ENCODE measurements around the gene SLC41A3.

The SLC41A3 gene

DNA sequence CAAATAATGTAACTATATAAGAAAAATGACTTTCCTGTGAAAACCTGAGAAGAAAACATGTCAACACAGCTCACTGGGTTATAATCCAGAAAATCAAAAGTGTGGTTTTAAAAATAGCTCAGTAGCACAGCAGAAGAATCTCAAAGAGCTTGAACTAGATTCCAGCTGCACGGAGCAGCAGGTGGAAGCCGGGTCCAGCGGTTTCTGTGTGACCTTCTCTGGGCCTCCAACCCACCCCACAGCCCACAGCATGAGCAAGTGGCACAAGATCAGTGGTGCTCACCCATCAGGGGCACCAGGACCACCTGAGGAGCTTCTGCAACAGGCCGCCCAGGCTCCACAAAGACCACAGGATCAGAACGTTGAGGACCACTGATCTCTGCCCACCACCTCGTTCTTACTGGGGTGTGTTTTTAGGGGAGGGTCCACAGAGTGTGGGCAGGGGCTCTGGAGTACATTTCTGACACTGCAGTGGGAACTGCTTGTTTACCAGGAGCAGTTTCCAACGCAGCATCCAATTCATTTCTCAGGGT, 23.2 kb downstream of the SLC41A3 start:
- no peak overlapping the region for H3K4me3 ChIP-seq (replicated peaks in 1 of 2; ENCODE audit: low read depth in 2 of 2, low read length in 2 of 2)
- TF ChIP-seq, protein P1, sequence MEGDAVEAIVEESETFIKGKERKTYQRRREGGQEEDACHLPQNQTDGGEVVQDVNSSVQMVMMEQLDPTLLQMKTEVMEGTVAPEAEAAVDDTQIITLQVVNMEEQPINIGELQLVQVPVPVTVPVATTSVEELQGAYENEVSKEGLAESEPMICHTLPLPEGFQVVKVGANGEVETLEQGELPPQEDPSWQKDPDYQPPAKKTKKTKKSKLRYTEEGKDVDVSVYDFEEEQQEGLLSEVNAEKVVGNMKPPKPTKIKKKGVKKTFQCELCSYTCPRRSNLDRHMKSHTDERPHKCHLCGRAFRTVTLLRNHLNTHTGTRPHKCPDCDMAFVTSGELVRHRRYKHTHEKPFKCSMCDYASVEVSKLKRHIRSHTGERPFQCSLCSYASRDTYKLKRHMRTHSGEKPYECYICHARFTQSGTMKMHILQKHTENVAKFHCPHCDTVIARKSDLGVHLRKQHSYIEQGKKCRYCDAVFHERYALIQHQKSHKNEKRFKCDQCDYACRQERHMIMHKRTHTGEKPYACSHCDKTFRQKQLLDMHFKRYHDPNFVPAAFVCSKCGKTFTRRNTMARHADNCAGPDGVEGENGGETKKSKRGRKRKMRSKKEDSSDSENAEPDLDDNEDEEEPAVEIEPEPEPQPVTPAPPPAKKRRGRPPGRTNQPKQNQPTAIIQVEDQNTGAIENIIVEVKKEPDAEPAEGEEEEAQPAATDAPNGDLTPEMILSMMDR (IDR thresholded peaks at IDR 0.05; ENCODE audit: low read depth, low read length), result no peak
- DNase-seq (ENCODE audit: low read depth in 2 of 2), result no peak

DNA sequence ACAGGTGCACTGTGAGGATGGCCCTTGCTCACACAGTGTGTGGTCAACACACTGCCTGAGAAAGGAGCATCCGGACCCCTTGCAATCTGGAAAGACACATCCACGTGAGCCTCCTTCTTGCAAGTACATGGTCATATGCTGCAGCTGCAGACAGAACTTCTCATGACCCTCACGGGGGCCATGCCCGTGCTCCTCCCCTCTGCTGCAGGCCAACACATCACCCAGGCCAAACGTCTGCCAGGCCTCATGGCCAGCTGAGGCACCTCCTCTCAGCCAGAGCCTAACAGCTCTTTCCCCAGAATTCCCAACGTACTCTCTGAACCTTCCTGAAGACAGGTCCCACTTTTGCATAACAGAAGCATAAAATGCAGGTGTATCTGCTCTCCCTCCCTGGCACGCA, 25.3 kb downstream of the SLC41A3 start:
- TF ChIP-seq, protein P1 (IDR thresholded peaks at IDR 0.05; ENCODE audit: low read depth, low read length), result no peak
- no peak overlapping the region for H3K4me3 ChIP-seq (replicated peaks in 1 of 2; ENCODE audit: low read depth in 2 of 2, low read length in 2 of 2)
- no peak for DNase-seq (ENCODE audit: low read depth in 2 of 2)

DNA sequence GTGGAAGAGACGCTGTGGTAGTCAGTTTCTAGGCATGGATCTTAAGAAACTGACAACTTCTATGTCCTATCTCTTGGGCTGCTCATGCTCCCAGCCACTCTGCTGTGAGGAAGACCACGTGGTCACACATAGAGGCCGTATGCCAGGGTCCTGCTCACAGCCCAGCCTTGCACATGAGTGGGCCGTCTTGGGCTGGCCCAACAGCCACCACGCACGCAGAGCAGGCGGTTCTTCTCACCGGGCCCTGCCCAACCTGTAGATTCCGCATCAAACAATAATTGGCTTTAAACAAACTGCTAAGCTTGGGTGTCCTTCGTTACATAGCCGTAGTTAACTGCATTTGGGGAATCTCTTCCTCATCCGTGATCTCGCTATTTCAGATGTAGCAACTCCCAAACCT, 26.0 kb downstream of the SLC41A3 start:
- no peak overlapping the region for H3K4me3 ChIP-seq (replicated peaks in 1 of 2; ENCODE audit: low read depth in 2 of 2, low read length in 2 of 2)
- DNase-seq (ENCODE audit: low read depth in 2 of 2), result no peak
- TF ChIP-seq, protein P1 (IDR thresholded peaks at IDR 0.05; ENCODE audit: low read depth, low read length), result no peak

DNA sequence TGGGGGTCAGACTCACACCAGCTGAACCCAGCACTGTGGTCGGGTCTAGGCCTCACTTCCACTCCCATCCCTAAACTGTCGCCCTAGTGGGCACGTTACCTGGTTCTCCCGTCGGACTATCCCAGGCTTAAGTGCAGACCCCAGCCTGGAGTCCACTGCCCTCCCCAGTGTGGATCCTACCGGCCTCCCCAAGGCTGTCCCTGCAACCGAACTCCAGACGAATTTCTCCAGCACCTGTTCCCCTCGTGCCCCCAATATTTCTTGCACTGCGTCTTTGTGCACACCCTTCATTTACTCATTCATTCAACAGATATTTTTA, 26.5 kb downstream of the SLC41A3 start:
- DNase-seq (ENCODE audit: low read depth in 2 of 2), result no peak
- H3K4me3 ChIP-seq (replicated peaks in 1 of 2; ENCODE audit: low read depth in 2 of 2, low read length in 2 of 2), result no peak overlapping the region
- TF ChIP-seq, protein P1 (IDR thresholded peaks at IDR 0.05; ENCODE audit: low read depth, low read length), result no peak

DNA sequence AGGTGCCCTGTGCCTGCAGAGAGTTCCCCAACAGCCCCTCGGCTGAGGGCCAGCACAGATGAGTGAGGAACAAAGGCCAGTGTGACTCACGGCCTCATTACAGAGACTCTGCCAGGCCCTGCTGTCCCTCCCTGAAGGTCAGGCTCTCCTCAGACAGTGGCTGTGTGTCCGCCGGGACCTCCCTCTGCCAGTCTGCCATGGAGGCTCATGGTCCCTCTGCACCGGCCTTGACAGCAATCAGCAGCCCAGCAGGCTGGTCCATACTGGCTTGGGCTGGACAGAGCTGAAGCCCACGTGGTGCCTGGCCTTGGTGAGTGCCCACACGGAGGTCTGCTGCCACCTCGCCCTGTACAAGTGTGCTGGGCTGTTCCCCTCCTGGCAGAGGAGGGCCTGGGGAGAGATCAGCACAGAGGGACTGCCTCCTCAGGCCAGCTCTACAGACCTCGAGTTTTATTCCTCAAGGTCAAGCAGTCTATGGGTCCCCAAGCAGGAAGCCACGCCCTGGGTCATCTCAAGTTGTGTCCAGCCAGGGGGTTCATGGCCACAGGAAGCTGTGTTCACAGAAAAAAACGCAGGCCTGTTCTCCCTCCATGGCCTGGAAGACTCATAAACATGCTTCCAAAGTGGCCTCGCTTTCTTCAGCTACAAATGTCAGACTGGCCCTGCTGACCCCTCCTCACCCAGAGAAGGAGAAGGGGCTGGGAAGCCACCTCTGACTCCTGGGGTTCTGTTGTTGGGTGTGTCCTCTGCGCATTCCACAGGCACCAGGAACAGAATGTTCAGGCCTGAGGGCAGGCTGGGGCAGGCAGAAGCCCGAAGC, 27.0 kb downstream of the SLC41A3 start:
- H3K4me3 ChIP-seq (replicated peaks in 1 of 2; ENCODE audit: low read depth in 2 of 2, low read length in 2 of 2), result no peak overlapping the region
- DNase-seq (ENCODE audit: low read depth in 2 of 2), result peak; percentile 14 to 48
- TF ChIP-seq, protein P1 (IDR thresholded peaks at IDR 0.05; ENCODE audit: low read depth, low read length), result no peak

DNA sequence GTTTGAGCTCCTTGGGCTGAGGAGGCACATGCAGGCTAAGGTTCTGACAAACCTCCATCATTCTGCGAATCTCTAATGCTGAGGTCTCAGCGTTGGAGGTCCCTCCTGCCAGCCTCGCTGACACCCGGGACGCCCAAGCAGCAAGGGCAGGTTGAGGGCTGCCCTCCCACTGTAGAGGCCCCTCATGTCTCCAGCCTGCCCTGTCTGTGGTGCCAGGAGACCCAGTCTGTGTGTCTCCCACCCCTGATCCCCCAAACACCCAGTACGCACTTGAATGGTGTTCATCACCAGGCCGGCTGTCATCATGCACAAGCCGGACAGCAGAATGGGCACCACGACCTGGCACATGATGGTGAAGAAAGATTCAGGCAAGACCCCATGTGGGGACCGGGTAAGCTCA, 27.8 kb downstream of the SLC41A3 start:
- no peak overlapping the region for H3K4me3 ChIP-seq (replicated peaks in 1 of 2; ENCODE audit: low read depth in 2 of 2, low read length in 2 of 2)
- DNase-seq (ENCODE audit: low read depth in 2 of 2), result no peak

More for the DNA sequence above, 27.8 kb downstream of the SLC41A3 start:
- TF ChIP-seq, protein P1 (IDR thresholded peaks at IDR 0.05; ENCODE audit: low read depth, low read length), result no peak

Data from cardiac fibroblast (primary cell).